Measurements from ENCODE around the gene DIP2B.

DIP2B gene

GRCh38 chr12:50529345-50529744 is 24.6 kb downstream of the DIP2B start:
- no peak for DNase-seq (ENCODE audit: low spot score)
- TF ChIP-seq, protein P1, sequence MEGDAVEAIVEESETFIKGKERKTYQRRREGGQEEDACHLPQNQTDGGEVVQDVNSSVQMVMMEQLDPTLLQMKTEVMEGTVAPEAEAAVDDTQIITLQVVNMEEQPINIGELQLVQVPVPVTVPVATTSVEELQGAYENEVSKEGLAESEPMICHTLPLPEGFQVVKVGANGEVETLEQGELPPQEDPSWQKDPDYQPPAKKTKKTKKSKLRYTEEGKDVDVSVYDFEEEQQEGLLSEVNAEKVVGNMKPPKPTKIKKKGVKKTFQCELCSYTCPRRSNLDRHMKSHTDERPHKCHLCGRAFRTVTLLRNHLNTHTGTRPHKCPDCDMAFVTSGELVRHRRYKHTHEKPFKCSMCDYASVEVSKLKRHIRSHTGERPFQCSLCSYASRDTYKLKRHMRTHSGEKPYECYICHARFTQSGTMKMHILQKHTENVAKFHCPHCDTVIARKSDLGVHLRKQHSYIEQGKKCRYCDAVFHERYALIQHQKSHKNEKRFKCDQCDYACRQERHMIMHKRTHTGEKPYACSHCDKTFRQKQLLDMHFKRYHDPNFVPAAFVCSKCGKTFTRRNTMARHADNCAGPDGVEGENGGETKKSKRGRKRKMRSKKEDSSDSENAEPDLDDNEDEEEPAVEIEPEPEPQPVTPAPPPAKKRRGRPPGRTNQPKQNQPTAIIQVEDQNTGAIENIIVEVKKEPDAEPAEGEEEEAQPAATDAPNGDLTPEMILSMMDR (IDR thresholded peaks at IDR 0.05; ENCODE audit: extremely low read depth, missing control alignments), result no peak

DNA sequence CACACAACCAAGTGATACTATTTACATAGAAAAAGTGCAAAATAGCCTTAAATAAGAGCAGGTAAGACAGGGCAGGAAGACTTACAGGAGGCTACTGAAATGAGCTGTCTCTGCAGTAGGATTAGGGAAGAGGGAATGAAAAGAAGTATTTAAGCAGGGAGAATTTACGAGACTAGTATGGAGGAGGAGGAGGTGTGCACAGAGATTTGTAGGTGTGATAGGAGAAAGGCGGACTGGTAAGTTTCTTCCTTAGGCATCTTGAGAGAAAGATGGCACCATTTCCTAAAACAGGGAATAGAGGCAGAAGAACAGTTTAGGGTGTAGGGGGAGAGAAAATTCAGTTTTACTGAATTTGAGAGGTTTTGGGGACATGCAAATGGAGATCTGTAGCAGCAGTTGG is 25.7 kb downstream of the DIP2B start:
- no peak for DNase-seq (ENCODE audit: low spot score)

GRCh38 chr12:50533203-50533584 is 28.4 kb downstream of the DIP2B start:
- no peak for DNase-seq (ENCODE audit: low spot score)

More for the DNA sequence above, 25.7 kb downstream of the DIP2B start:
- TF ChIP-seq, protein P1 (IDR thresholded peaks at IDR 0.05; ENCODE audit: extremely low read depth, missing control alignments), result no peak

GRCh38 chr12:50533971-50534370 is 29.2 kb downstream of the DIP2B start:
- TF ChIP-seq, protein P1 (IDR thresholded peaks at IDR 0.05; ENCODE audit: extremely low read depth, missing control alignments), result no peak
- DNase-seq (ENCODE audit: low spot score), result no peak

More at GRCh38 chr12:50533203-50533584, 28.4 kb downstream of the DIP2B start:
- TF ChIP-seq, protein P1 (IDR thresholded peaks at IDR 0.05; ENCODE audit: extremely low read depth, missing control alignments), result no peak

DNA sequence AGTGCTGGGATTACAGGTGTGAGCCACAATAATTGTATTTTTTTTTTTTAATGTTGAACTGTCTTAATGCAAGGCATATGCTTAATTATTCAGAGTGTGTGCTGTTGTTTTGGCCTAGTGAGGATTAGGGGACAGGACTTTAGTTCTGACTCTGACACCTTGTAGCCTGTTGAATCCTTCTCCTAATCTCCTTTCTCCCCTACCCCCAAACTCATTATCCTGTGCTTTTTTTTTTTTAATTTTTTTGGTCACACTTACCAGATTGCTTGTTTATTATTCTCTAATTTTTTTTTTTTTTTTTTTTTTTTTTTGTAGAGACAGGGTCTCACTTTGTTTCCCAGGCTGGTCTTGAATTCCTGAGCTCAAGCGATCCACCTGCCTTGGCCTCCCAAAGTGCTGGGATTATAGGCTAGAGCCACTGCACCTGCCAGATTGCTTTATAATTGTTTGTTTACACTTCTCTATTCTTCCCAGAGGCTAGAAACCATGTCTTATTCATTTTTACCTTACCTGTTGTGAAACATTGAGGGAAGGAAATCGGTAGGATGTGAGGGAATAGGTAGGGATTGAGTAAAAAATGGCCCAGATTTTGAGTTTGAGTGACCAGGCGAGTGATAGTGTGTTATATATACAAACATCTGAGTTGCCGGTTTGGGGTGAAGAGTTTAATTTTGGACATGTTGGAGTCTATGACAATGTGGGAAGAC is 32.2 kb downstream of the DIP2B start:
- TF ChIP-seq, protein P1 (IDR thresholded peaks at IDR 0.05; ENCODE audit: extremely low read depth, missing control alignments), result no peak

DNA sequence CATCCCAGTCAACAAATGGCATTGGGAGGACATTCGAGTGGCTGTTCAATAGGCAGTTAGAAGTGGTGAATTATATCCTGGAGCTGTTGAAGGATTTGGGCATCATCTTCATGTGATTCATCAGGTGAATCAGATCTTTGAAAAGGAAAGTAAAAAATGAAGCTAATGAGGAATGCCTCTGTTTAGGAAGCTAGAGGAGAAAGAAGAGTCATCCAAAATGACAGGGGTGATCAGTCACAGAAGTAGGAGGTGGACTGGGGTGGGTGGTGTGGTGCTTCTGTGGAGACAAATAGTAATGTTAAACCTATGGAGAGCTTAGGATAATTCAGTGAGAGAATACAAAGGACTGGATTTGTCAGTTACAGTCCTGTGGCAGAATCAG is 32.7 kb downstream of the DIP2B start:
- no peak for DNase-seq (ENCODE audit: low spot score)
- TF ChIP-seq, protein P1 (IDR thresholded peaks at IDR 0.05; ENCODE audit: extremely low read depth, missing control alignments), result no peak

More for the DNA sequence above, 32.2 kb downstream of the DIP2B start:
- no peak for DNase-seq (ENCODE audit: low spot score)

DNA sequence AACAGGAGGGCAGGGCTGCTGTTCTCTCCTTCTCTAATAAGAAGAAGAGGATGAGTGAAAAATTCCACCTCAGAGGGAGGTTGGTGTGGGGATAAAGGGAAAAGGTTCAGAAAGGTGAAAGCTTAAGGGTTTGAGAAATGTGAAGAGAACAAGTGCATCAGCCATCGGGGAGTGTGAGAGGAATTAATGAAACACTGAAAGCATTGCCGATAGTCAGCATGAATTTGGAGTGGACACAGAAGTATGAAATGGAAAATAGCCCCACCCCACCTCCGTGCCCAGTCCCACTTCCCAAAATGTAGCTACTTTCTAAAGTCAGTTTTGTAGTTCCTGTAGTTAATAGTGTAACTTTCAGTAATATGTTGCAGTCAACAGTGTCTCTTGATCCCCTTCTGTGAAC is 33.4 kb downstream of the DIP2B start:
- TF ChIP-seq, protein P1 (IDR thresholded peaks at IDR 0.05; ENCODE audit: extremely low read depth, missing control alignments), result no peak
- DNase-seq (ENCODE audit: low spot score), result no peak
